ENCODE measurements around the gene SUPT4H1.
"Not testable (repeated sequence)": the region's sequence is repeated elsewhere in the genome, so short reads cannot be mapped to it uniquely, and the experiment has no call there.

The SUPT4H1 gene

DNA sequence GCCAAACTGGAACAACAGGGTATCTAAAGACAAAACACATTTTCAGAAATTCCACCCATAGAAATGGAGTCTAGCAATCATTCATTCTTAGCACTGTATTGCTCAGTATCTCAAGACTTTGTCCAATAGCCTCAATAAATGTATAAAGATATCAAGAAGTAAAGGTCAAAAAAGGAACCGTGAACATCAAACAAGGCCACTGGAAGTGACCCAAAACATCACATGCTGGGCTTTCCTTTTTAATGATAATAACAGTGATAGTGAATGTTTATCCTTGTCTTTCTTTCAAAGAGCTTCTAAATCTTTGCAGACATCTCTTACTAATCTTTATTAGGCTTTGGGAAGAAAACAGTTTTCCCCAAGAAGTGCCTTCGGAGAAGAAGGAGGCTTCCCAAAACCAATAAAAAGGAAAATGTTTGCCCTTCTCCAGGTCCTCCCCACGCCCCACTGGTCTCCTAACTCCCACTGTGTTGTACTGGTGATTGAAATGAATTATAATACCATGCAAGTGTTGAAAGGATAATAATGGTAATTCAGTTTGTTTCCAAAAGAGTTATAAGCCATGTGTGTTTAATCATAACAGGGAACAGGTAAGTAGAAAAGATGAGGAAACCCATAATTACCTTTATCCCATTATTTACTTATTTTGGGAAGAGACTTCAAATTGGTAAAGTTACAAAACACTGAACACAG is 46.7 kb upstream of the SUPT4H1 start:
- Histone ChIP-seq H3K9me3 (ENCODE audit: severe bottlenecking) (no peaks in the 10 kb centered on the region), H3K36me3 (ENCODE audit: low read depth) (0 out of 2 replicates have a peak, but pooled peaks cover 3% of the 10 kb centered on the region), H3K4me1 (ENCODE audit: insufficient read depth, poor library complexity, severe bottlenecking) (peaks cover 55% of the 10 kb centered on the region), H3K4me3 (ENCODE audit: severe bottlenecking) (no peak overlapping the region), H3K27me3 (ENCODE audit: insufficient read depth, poor library complexity, severe bottlenecking) (no peaks in the 10 kb centered on the region), H3K27ac (ENCODE audit: poor library complexity, severe bottlenecking) (no peak overlapping the region)
- TF ChIP-seq, protein P1, sequence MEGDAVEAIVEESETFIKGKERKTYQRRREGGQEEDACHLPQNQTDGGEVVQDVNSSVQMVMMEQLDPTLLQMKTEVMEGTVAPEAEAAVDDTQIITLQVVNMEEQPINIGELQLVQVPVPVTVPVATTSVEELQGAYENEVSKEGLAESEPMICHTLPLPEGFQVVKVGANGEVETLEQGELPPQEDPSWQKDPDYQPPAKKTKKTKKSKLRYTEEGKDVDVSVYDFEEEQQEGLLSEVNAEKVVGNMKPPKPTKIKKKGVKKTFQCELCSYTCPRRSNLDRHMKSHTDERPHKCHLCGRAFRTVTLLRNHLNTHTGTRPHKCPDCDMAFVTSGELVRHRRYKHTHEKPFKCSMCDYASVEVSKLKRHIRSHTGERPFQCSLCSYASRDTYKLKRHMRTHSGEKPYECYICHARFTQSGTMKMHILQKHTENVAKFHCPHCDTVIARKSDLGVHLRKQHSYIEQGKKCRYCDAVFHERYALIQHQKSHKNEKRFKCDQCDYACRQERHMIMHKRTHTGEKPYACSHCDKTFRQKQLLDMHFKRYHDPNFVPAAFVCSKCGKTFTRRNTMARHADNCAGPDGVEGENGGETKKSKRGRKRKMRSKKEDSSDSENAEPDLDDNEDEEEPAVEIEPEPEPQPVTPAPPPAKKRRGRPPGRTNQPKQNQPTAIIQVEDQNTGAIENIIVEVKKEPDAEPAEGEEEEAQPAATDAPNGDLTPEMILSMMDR (IDR thresholded peaks at IDR 0.05; ENCODE audit: poor library complexity, severe bottlenecking): no peak
- ATAC-seq (ENCODE audit: low read depth): no peak
- DNase-seq (ENCODE audit: low spot score): no peak

DNA sequence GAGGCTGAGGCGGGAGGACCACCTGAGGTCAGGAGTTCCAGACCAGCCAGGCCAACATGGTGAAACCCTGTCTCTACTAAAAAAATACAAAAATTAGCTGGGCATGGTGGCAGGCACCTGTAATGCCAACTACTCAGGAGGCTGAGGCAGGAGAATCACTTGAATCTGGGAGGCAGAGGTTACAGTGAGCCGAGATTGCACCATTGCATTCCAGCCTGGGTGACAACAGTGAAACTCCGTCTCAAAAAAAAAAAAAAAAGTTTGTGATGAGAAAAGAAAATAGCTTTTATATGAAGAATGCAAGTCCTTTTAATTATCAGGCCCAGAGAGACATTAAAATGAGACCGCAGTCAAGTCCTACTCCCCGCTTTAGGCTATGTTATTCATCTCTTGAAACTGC is 45.4 kb upstream of the SUPT4H1 start:
- H3K27ac ChIP-seq (ENCODE audit: poor library complexity, severe bottlenecking); ATAC-seq (ENCODE audit: low read depth); H3K27me3 ChIP-seq (ENCODE audit: insufficient read depth, poor library complexity, severe bottlenecking); H3K9me3 ChIP-seq (ENCODE audit: severe bottlenecking); H3K4me3 ChIP-seq (ENCODE audit: severe bottlenecking); DNase-seq (ENCODE audit: low spot score); H3K36me3 ChIP-seq (ENCODE audit: low read depth): not testable (repeated sequence)
- H3K4me1 ChIP-seq (ENCODE audit: insufficient read depth, poor library complexity, severe bottlenecking): peaks cover 48% of the 10 kb centered on the region

DNA sequence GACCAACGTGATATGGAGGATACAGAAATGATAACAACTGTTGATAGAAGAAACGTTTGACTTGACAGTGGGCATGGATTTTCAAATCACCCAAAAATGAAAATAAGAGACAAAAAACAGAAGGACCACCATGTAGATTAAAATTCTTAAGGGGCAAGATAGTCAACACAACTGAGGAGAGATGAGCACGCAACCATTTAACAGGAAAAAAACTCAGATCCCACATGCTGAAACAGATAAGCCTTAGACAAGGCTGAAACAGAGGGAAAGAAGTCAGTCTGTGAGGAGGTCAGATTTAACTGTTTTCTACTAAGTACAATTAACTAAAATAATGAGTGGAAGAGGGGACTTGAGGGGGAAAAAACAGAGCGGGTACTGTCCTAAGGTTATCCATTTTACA is 44.2 kb upstream of the SUPT4H1 start:
- 0 out of 2 replicates have a peak, but pooled peaks cover 3% of the 10 kb centered on the region for H3K36me3 ChIP-seq (ENCODE audit: low read depth)
- no peaks in the 10 kb centered on the region for H3K27me3 ChIP-seq (ENCODE audit: insufficient read depth, poor library complexity, severe bottlenecking)
- H3K9me3 ChIP-seq (ENCODE audit: severe bottlenecking): no peaks in the 10 kb centered on the region
- ATAC-seq (ENCODE audit: low read depth): no peak
- DNase-seq (ENCODE audit: low spot score): no peak
- TF ChIP-seq, protein P1 (IDR thresholded peaks at IDR 0.05; ENCODE audit: poor library complexity, severe bottlenecking): no peak
- H3K4me1 ChIP-seq (ENCODE audit: insufficient read depth, poor library complexity, severe bottlenecking): peaks cover 48% of the 10 kb centered on the region
- H3K27ac ChIP-seq (ENCODE audit: poor library complexity, severe bottlenecking): no peak overlapping the region
- H3K4me3 ChIP-seq (ENCODE audit: severe bottlenecking): no peak overlapping the region

DNA sequence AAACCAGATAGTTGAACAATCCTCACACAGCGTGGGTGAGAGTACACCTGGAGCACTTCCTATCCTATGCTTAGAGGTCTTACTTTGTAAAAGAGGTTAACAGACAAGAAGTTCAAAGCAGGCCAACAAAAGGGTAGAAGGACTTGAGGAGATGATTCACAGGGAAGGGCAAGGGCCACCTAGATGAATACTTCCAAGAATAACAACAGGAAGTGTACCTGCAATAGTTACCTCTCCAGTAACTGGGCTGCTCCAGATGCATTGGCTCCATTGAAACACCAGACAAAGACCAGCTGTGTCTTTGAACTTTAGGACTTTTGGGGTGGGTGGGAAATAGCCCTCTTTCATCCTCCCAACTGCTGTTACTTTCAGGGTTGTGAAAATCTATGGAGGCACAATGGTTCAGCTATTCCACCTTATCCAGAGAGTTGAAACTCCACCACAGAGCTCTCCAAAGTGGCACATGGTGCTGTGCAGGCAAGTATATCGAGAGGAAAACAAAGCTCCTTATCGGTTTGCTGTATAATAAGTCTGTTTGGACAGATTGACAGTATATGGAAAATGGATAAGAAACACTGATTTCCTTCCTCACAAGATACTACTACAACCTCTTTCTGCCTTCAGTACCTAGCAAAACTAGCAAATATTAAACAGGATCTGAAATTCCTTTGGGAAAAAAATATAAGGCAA is 42.7 kb upstream of the SUPT4H1 start:
- no peak overlapping the region for H3K4me3 ChIP-seq (ENCODE audit: severe bottlenecking)
- peaks cover 3% of the 10 kb centered on the region; the same call in 1 of the 2 replicates for H3K36me3 ChIP-seq (ENCODE audit: low read depth)
- peaks cover 39% of the 10 kb centered on the region for H3K4me1 ChIP-seq (ENCODE audit: insufficient read depth, poor library complexity, severe bottlenecking)
- peak; percentile 76 for ATAC-seq (ENCODE audit: low read depth)
- no peaks in the 10 kb centered on the region for H3K27me3 ChIP-seq (ENCODE audit: insufficient read depth, poor library complexity, severe bottlenecking)
- peak overlapping the region; percentile 9 for H3K27ac ChIP-seq (ENCODE audit: poor library complexity, severe bottlenecking)
- no peak for DNase-seq (ENCODE audit: low spot score)
- no peaks in the 10 kb centered on the region for H3K9me3 ChIP-seq (ENCODE audit: severe bottlenecking)
- TF ChIP-seq, protein P1 (IDR thresholded peaks at IDR 0.05; ENCODE audit: poor library complexity, severe bottlenecking): no peak

DNA sequence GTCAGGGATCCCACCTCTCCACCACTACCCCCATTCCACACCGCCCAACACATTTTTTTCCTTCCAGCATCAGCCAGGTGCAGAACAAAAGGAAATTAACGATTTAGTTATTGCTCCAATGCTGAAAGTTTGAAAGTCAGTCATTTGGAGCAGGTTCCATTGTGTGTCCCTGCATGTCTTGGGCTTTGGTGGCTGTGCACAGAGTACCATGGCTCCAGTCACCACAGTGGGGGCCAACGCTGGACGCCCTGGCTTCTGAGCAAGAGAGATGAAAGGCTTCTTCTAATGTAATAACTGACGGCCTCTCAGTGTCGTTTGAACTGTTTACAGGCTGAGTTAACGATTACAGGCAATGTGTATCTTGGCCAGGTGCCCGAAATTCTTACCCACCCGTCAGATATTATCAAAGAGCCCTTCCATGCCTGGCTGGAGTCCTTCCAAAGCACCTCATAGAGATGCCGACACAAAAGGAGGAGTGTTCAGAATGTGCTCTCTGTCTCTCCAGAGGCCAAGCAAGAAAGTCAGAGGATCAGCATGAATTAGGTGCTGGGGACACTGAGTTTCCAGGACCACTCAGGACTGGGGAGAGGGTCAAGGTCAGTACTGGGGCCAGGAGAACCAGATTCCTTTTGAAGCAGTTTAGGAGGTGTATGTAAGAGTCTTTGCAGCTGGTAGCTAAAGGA is 39.4 kb upstream of the SUPT4H1 start:
- ATAC-seq (ENCODE audit: low read depth): peak; percentile 82
- DNase-seq (ENCODE audit: low spot score): peak; percentile 95
- H3K4me1 ChIP-seq (ENCODE audit: insufficient read depth, poor library complexity, severe bottlenecking): peaks cover 52% of the 10 kb centered on the region
- H3K4me3 ChIP-seq (ENCODE audit: severe bottlenecking): no peak overlapping the region
- H3K27me3 ChIP-seq (ENCODE audit: insufficient read depth, poor library complexity, severe bottlenecking): no peaks in the 10 kb centered on the region
- no peaks in the 10 kb centered on the region for H3K9me3 ChIP-seq (ENCODE audit: severe bottlenecking)
- TF ChIP-seq, protein P1 (IDR thresholded peaks at IDR 0.05; ENCODE audit: poor library complexity, severe bottlenecking): no peak
- no peak overlapping the region for H3K27ac ChIP-seq (ENCODE audit: poor library complexity, severe bottlenecking)
- no peaks in the 10 kb centered on the region; the same call in 1 of the 2 replicates for H3K36me3 ChIP-seq (ENCODE audit: low read depth)
